IMR-90 (cell line): Measurements from ENCODE around the gene CNIH2. TPM values are rescaled to one million over a fixed set of nuclear protein-coding genes. Genes with fewer than 3 reads are reported as not detected.

Experiments used
- ATAC-seq: fragments of 200-7000 bp; cut with Tn5 transposase; 2 replicates; pipeline ENCODE4 v1.9.1; 2020; ENCODE audit warnings: low read depth, mild to moderate bottlenecking, moderate library complexity
- BruUV-seq: library from RNA; stranded (reverse); fragments of 400-500 nt; replicated peaks from 2 replicates; lab custom pipeline; 2021; lab: Mats Ljungman, UMichigan
- CTCF ChIA-PET: fragments of 300-600 bp; formaldehyde crosslinking; extraction: SDS; loops from one replicate; lab custom pipeline; 2021; ENCODE audit warnings: antibody characterized with exemption; lab: Yijun Ruan, JAX
- POLR2A ChIA-PET: fragments of 300-600 bp; sonication (Branson Sonifier 250); formaldehyde crosslinking; loops from one replicate; lab custom pipeline; 2022; ENCODE audit warnings: antibody characterized with exemption; ENCODE audit not compliant: unreplicated experiment; lab: Charles Lee
- DNase-seq: peaks from one replicate; pipeline ENCODE4 v3.0.0; 2013
- H2AFZ ChIP-seq: replicated peaks from 2 replicates; pipeline ENCODE3; 2013; ENCODE audit warnings: low read length, mild to moderate bottlenecking; ENCODE audit not compliant: poor library complexity
- H2AK5ac ChIP-seq: 2 replicates; pipeline ENCODE4 v1.6.1; 2013; ENCODE audit warnings: low read depth, low read length, inconsistent platforms
- H2AK9ac ChIP-seq: replicated peaks from 2 replicates; pipeline ENCODE3; 2013; ENCODE audit warnings: mild to moderate bottlenecking, low read depth, low read length, moderate library complexity; ENCODE audit not compliant: poor library complexity
- H2BK120ac ChIP-seq: 2 replicates; pipeline ENCODE4 v1.6.1; 2013; ENCODE audit warnings: low read depth, low read length, inconsistent platforms
- H2BK15ac ChIP-seq: 3 replicates; pipeline ENCODE4 v1.6.1; 2013; ENCODE audit warnings: low read depth, low read length, inconsistent platforms
- H2BK20ac ChIP-seq: 2 replicates; pipeline ENCODE4 v1.6.1; 2013; ENCODE audit warnings: low read depth, mild to moderate bottlenecking, inconsistent platforms, low read length, moderate library complexity
- H2BK5ac ChIP-seq: 2 replicates; pipeline ENCODE4 v1.6.1; 2013; ENCODE audit warnings: mild to moderate bottlenecking, low read depth, low read length, inconsistent platforms; ENCODE audit not compliant: poor library complexity, severe bottlenecking
- H3K14ac ChIP-seq: replicated peaks from 2 replicates; pipeline ENCODE4 v1.6.1; 2013; ENCODE audit warnings: low read depth, low read length, inconsistent platforms
- H3K18ac ChIP-seq: 2 replicates; pipeline ENCODE4 v1.6.1; 2013; ENCODE audit warnings: low read depth, low read length, control low read depth
- H3K23ac ChIP-seq: 2 replicates; pipeline ENCODE4 v1.6.1; 2013; ENCODE audit warnings: low read depth, low read length, inconsistent platforms
- H3K27ac ChIP-seq: 2 replicates; pipeline ENCODE4 v1.5.1; 2013; ENCODE audit warnings: mild to moderate bottlenecking, control low read depth, low read length; ENCODE audit not compliant: insufficient read depth
- H3K27me3 ChIP-seq: 2 replicates; pipeline ENCODE4 v1.6.1; 2013; ENCODE audit warnings: low read length; ENCODE audit not compliant: control insufficient read depth, insufficient read depth
- H3K36me3 ChIP-seq: 2 replicates; pipeline ENCODE4 v1.6.1; 2013; ENCODE audit warnings: low read length, mixed read lengths; ENCODE audit not compliant: control insufficient read depth, insufficient read depth
- H3K4ac ChIP-seq: 2 replicates; pipeline ENCODE4 v1.6.1; 2013; ENCODE audit warnings: low read depth, low read length, inconsistent platforms
- H3K4me1 ChIP-seq: 2 replicates; pipeline ENCODE4 v1.6.1; 2013; ENCODE audit warnings: low read length, mixed read lengths; ENCODE audit not compliant: control insufficient read depth, insufficient read depth
- H3K4me2 ChIP-seq: 2 replicates; pipeline ENCODE4 v1.6.1; 2013; ENCODE audit warnings: low read depth, mild to moderate bottlenecking, control low read depth, low read length, moderate library complexity
- H3K4me3 ChIP-seq: 2 replicates; pipeline ENCODE4 v1.5.1; 2013; ENCODE audit warnings: low read depth, mild to moderate bottlenecking, control low read depth, low read length, moderate library complexity; ENCODE audit not compliant: insufficient read depth
- H3K56ac ChIP-seq: 2 replicates; pipeline ENCODE4 v1.6.1; 2013; ENCODE audit warnings: low read length, inconsistent platforms; ENCODE audit not compliant: insufficient read depth; ENCODE audit errors: extremely low read depth
- H3K79me1 ChIP-seq, 2 experiments: 2 replicates each; pipeline ENCODE4 v1.6.1; 2013; ENCODE audit warnings: low read length in 2 of 2, inconsistent platforms in 1 of 2, low read depth in 1 of 2
- H3K9ac ChIP-seq: 2 replicates; pipeline ENCODE4 v1.6.1; 2013; ENCODE audit warnings: low read depth, low read length, control low read depth
- H3K9me1 ChIP-seq: 2 replicates; pipeline ENCODE4 v1.6.1; 2013; ENCODE audit warnings: low read length, inconsistent platforms; ENCODE audit not compliant: insufficient read depth
- H3K9me3 ChIP-seq: 2 replicates; pipeline ENCODE4 v1.6.1; 2013; ENCODE audit warnings: low read length; ENCODE audit not compliant: control insufficient read depth, insufficient read depth
- H4K20me1 ChIP-seq: 2 replicates; pipeline ENCODE4 v1.6.1; 2013; ENCODE audit warnings: low read length, inconsistent platforms; ENCODE audit not compliant: insufficient read depth
- H4K5ac ChIP-seq: 2 replicates; pipeline ENCODE4 v1.6.1; 2013; ENCODE audit warnings: mild to moderate bottlenecking, low read depth, low read length, control low read depth
- H4K8ac ChIP-seq, 2 experiments: 2 replicates each; pipeline ENCODE4 v1.6.1; 2013; ENCODE audit warnings: low read depth in 2 of 2, low read length in 2 of 2, control low read depth in 1 of 2, inconsistent platforms in 1 of 2
- H4K91ac ChIP-seq: 2 replicates; pipeline ENCODE4 v1.6.1; 2013; ENCODE audit warnings: low read depth, low read length, inconsistent platforms; ENCODE audit not compliant: insufficient read depth
- BHLHE40 ChIP-seq: fragments of 150-350 bp; IDR thresholded peaks from 2 replicates; pipeline ENCODE4 v1.6.1; 2016; ENCODE audit warnings: mild to moderate bottlenecking, low read depth, low read length
- CEBPB ChIP-seq: IDR thresholded peaks from 2 replicates; pipeline ENCODE4 v1.6.1; 2012; ENCODE audit warnings: low read depth, low read length, improper control_type of control experiment
- CHD1 ChIP-seq: IDR thresholded peaks from 2 replicates; pipeline ENCODE4 v1.6.1; 2012; ENCODE audit warnings: low read depth, low read length, improper control_type of control experiment
- CTCF ChIP-seq: conservative IDR thresholded peaks from 2 replicates; pipeline ENCODE4 v1.5.1; 2012; ENCODE audit warnings: mild to moderate bottlenecking, low read depth, low read length, improper control_type of control experiment
- MAFK ChIP-seq: IDR thresholded peaks from 2 replicates; pipeline ENCODE4 v1.6.1; 2012; ENCODE audit warnings: low read depth, low read length, improper control_type of control experiment
- MAZ ChIP-seq: IDR thresholded peaks from 2 replicates; pipeline ENCODE4 v1.6.1; 2012; ENCODE audit warnings: low read depth, mild to moderate bottlenecking, low read length, improper control_type of control experiment, moderate library complexity, borderline replicate concordance
- MXI1 ChIP-seq: IDR thresholded peaks from 2 replicates; pipeline ENCODE4 v1.6.1; 2012; ENCODE audit warnings: low read depth, mild to moderate bottlenecking, low read length, moderate library complexity, borderline replicate concordance
- POLR2A ChIP-seq: IDR thresholded peaks from 2 replicates; pipeline ENCODE4 v1.6.1; 2012; ENCODE audit warnings: mild to moderate bottlenecking, low read depth, low read length
- RCOR1 ChIP-seq: IDR thresholded peaks from 2 replicates; pipeline ENCODE4 v1.6.1; 2012; ENCODE audit warnings: mild to moderate bottlenecking, low read length, improper control_type of control experiment; ENCODE audit not compliant: insufficient replicate concordance
- RFX5 ChIP-seq: IDR thresholded peaks from 2 replicates; pipeline ENCODE4 v1.8.0; 2012; ENCODE audit warnings: low read depth, mild to moderate bottlenecking, low read length, moderate library complexity
- SMC3 ChIP-seq: fragments of 150-350 bp; IDR thresholded peaks from 2 replicates; pipeline ENCODE4 v1.6.1; 2016; ENCODE audit warnings: low read depth, mild to moderate bottlenecking, antibody characterized with exemption, low read length, moderate library complexity
- WGBS, 2 experiments: methylation state at CpG; one replicate each; pipeline versions ENCODE4 v1.1.5 to v1.1.7; 2013; ENCODE audit warnings: missing lambda C conversion rate in 2 of 2; ENCODE audit not compliant: insufficient read length in 1 of 2; ENCODE audit errors: extremely low coverage in 2 of 2; 5-methylcytosine and 5-hydroxymethylcytosine counted together
- dilution Hi-C: fragments of 300-500 bp; cut with HindIII; formaldehyde crosslinking; loops from one replicate; pipeline ENCODE4 v1.14.3; 2018; ENCODE audit warnings: low sequenced_read_pairs; ENCODE audit not compliant: unreplicated experiment
- in situ Hi-C: fragments of 300-500 bp; cut with MboI; formaldehyde crosslinking; loops from 3 replicates; pipeline ENCODE4 v1.14.3; 2019; ENCODE audit warnings: low sequenced_read_pairs, inconsistent platforms, mixed read lengths
- intact Hi-C: fragments of 100-400 bp; cut with micrococcal nuclease; formaldehyde crosslinking; loops from 2 replicates; pipeline ENCODE4 v1.10.0; 2022
- polyA plus RNA-seq, 3 experiments: library from polyadenylated mRNA; depleted of rRNA; stranded (reverse); fragments of >200 nt; gene quantifications; 2 replicates each; pipeline ENCODE4 v1.2.3, GENCODE V29; 2012; ENCODE audit warnings: low replicate concordance in 1 of 3
- total RNA-seq: library from RNA; depleted of rRNA; stranded (reverse); fragments of >200 nt; gene quantifications from 2 replicates; pipeline ENCODE4 v1.2.3, GENCODE V29; 2012

The CNIH2 gene
- total and polyA plus RNA-seq, 2 of the 4 experiments (the other 2 are of a cell fraction): 0.54 to 3.4 TPM

DNA sequence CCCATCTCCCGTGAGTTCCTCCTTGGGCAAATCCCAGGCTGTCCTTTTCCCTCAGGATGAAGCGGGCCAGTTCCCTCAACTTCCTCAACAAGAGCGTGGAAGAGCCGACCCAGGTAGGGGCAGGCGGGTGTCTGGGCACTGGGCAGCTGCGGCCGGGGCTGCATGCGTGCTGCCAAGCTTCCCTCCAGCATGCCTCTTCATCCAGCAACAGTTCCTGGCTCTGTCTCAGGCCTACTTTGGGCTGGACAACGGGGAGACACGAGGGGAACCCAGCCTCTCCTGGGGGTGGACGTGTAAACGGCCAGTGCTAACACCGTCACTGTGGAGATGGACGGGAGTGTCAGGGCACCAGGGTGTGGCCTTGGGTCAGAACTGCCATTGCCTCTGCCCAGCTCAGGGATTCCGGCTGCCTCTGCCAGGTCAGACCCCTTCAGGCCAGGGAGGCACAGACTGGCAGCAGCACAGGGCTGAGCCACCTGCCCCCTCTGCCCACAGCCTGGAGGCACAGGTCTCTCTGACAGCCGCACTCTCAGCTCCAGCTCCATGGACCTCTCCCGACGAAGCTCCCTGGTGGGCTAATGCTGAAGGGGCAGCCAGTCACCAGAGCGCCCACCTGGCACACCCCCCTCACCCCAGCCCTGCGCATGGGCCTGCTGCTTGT, 11.5 kb upstream of the CNIH2 start:
- no peak for DNase-seq
- Histone ChIP-seq H2BK5ac (no peak overlapping the region), H4K5ac (no peak overlapping the region), H2AFZ (peak overlapping the region; percentile 94), H4K20me1 (peaks cover 26% of the 10 kb centered on the region; the same call in 1 of the 2 replicates), H3K27ac (peak overlapping the region; percentile 57), H3K4me3 (no peak overlapping the region; the same call in 1 of the 2 replicates), H3K9me1 (peaks cover 2% of the 10 kb centered on the region; the same call in 1 of the 2 replicates), H3K36me3 (peaks cover 37% of the 10 kb centered on the region), H3K9ac (peak overlapping the region; percentile 31; the same call in 1 of the 2 replicates), H3K4me2 (peak overlapping the region; percentile 70; the same call in 1 of the 2 replicates), H2AK5ac (0 out of 2 replicates have a peak overlapping the region, but pooled peaks have one; percentile 27), H3K4ac (no peak overlapping the region), H3K18ac (no peak overlapping the region), H4K91ac (no peak overlapping the region), H3K56ac (no peak overlapping the region), H3K79me1 (peaks cover 4 to 50% of the 10 kb centered on the region in 2 experiments; a peak in 3 of 4 replicates), H4K8ac (no peak overlapping the region; a peak in 1 of 4 replicates), H3K27me3 (no peaks in the 10 kb centered on the region), H3K14ac (no peak overlapping the region), H2BK20ac (no peak overlapping the region), H3K4me1 (peaks cover 4% of the 10 kb centered on the region; the same call in 1 of the 2 replicates), H2AK9ac (peak overlapping the region; percentile 74), H3K9me3 (no peaks in the 10 kb centered on the region), H2BK15ac (no peak overlapping the region), H3K23ac (no peak overlapping the region; the same call in 1 of the 2 replicates), H2BK120ac (no peak overlapping the region)
- ChIA-PET CTCF (no interaction called here), POLR2A (no interaction called here)
- in situ Hi-C loops: no loop called here
- dilution Hi-C loops: no loop called here
- WGBS, 2 experiments: 89% methylated on average over 5 of the region's 20 CpGs; no CpG with 5 or more reads in 1 of the 2 experiments
- TF ChIP-seq CEBPB (no peak), MAFK (no peak), CTCF (no peak), CHD1 (no peak), RCOR1 (no peak), RFX5 (no peak), MAZ (no peak), BHLHE40 (no peak), MXI1 (no peak), SMC3 (no peak), POLR2A (no peak)
- no TSS peak for BruUV-seq
- intact Hi-C loops: no loop called here
- no peak for ATAC-seq
